NCI-H1417 treated with DMSO at 0.1 percent for 48 hours (cell line): ENCODE measurements around the gene CLCN6.

Experiments used
- DNase-seq: peaks from one replicate; lab custom pipeline; 2025; lab: John Stamatoyannopoulos, UW

Gene CLCN6

DNA sequence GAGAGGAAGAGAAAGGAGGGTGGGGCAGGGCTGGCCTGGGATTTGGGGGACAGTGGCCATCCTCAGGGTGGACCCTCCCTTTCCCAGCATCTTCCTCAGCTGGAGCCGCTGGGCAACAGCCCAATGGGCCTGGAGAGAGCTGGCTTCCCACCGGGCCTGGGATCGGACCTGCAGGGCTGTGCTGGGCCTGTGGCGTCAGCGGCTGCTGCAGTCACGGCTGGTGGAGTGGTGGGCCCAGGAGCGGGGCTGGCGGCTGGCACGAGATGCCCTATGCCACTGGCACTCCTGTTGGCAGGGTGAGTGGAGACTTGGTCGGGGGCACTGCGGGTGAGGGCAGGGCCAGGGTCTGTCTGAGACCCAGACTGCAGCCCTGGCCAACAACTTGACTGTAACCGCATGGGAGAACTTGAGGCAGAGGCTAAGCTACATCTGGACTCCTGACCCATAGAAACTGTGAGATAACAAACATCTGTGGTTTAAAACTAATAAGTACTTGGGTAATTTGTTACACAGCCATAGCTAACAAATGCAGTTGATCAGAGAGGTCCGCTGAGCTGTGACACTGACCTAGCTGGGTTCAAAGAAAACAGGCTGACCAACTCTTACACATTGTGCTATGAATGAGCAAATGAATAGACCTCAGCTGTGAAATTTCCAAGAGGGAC is 26.1 kb upstream of the CLCN6 start:
- DNase-seq = no peak

DNA sequence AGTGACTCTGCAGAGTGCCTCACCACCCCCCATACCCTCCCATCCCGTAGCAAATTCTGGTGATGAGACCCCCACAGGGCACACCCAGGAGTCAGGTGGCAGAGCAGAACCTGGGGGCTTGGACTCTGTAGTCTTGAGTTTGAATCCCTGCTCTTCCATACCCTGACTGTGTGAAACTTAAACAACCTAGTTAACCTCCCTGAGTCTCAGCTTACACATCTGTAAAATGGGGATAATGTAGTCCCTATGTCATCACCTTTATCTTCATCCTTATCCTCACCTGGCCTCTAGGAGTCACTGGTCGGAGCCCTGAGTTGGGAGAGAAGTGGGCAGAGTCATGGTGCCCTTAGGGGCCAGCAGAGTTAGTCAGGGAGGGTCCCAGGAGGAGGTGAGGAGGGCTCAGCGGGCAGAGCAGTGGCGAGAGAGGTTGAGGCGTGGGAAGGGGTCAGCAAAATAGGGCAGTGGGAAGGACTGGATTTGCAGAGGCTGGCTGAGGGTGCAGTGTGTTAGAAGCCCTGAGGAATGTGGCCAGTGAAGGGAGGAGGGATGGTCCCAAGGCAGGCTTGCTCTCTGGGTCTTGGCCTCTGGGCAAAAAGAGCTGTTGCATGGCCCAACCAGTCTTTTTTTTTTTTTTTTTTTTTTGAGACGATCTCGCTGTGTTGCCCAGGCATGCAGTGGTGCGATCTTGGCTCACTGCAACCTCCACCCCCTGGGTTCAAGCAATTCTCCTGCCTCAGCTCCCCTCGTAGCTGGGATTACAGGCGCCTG is 25.4 kb upstream of the CLCN6 start:
- DNase-seq = no peak

DNA sequence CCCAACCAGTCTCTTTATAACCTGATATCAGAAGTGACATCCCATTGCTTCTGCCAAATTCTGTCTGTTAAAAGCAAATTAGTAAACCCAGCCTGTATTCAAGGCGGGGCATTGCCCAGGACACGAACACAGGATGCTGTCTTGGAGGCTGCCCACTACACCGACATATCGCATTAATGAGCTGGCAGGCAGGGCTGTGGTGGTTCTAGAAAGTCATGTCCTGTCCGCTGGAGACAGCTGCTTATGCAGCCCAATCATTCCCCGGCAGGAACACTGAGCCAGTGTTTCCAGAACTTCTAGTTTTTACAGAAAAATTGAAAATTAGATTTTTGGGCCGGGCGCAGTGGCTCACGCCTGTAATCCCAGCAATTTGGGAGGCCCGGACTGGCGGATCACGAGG is 24.7 kb upstream of the CLCN6 start:
- DNase-seq = no peak

DNA sequence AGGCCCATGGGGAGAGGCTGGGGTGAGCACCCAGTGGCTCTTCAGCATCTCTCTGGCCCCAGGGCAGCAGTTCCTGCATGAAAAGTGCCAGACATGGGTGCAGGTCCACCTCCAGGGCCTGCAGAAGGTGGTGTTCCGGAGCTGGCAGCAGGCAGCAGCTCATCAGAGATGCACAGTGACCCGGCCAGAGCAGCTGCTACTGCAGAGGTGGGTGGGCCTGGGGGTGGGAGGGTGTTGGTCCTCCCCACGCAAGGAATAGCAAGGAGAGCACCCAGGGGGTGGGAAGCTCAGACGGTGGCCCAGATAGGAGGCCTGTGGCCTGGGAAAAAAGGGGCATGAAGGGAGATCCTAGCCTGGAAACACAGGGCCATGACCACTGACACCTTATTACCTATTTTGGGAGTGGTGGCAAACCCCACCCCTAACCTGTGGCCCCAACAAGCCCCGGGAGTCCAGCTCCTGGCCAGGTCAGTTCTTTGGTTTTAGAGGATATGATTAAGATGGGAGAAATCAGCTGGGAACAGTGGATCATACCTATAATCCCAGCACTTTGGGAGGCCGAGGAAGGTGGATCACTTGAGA is 23.8 kb upstream of the CLCN6 start:
- no peak for DNase-seq

DNA sequence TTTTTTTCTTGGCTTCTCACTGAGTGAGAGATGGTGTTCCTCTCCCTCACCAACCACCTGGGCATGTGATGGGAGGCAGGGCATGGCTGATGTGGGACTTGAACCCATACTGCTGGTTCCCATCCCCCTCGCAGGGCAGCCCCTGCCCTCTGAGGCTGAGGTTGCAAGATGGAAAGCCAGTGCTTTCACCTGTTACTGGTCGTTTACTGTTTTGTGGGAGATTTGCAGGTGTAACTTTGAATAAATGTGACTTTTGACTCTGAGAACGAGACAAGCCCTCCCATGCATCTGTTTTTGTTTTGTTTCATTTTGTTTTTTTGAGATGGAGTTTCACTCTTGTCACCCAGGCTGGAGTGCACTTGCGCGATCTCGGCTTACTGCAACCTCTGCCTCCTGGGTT is 22.4 kb upstream of the CLCN6 start:
- no peak for DNase-seq

DNA sequence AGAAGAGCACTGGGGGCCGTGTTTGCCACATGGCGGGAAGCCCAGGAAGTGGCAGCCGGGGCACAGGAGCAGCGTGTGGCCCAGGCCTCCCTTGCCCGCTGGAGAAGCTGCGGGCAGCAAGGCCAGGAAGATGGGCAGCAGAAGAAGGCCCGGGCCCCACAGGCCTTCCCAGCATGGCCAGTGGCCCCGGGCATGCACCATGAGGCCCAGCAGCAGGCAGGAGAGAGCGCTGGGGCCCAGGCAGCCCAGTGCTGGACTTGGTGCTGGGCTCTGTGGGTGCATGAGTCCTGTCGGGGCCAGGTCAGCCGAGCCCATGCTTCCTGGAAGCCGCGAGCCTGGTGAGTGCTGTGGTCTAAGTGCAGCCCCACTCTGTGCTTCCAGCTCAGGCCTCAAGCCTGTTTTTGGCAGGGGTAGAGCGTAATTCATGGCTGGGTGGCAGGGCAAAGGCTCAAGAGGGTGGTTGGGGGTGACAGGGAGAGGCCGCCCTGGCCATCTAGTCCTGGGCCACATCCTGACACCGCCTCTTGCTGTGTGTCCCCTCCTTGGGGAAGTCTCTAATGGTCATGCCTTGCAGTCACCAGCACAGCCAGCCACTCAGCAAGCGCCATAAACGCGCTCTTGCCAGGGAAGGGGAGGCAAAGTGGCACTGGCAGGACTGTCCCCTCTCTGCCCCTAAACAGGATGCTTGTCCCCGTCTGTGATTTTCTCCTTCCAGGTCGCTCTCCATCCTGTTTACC is 21.6 kb upstream of the CLCN6 start:
- DNase-seq = no peak

DNA sequence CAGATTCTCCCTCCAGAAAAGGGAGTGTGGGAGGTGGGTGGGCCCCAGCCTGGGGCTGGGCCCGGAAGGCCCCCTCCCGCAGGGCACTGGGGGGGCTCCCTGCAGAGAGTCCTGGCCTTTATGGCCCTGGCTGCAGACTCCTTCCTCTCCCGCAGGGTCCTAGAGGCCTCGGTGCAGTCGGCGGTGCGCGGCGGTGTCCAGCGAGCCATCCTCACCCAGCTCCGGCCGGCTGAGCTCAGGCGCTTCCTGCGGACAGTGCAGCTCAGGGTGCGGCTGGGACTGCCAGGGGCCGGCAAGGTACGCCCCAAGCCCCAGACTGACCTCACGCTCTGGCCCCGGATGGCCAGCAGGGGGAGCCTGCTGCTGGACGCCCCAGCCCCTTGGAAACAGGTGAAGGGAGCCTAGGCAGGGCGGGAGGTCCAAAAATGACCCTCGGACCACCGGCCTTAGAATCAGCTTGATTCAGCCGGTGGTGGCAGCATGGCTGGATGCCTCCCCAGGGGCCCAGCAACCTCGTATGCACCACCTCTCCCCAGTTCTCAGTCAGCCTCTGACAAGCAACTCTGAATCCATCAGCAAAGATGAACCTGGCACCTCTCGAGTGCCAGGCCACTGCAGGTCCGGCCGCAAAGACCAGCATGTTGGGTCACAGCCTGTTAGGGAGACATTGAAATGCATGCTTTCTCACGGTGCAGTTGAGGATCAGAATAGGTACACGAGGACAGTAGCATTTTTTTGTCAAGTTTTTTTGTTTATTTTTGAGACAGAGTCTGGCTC is 20.8 kb upstream of the CLCN6 start:
- no peak for DNase-seq

DNA sequence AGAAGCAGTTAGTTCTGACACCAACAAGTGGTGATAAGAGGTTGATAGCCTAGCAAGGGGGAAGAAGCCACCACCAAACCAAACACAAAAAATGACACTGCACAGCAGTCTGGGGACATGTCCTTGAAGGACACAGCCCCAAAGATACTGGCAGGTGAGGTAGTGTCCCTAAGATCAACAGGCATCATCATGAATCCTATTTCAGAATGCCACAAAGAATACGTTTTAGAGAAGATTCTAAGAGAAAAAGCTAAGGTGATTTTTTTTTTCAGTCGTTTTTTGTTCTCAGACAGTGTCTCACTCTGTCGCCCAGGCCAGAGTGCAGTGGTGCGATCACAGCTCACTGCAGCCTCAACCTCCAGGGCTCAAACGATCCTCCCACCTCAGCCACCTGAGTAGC is 19.8 kb upstream of the CLCN6 start:
- no peak for DNase-seq

DNA sequence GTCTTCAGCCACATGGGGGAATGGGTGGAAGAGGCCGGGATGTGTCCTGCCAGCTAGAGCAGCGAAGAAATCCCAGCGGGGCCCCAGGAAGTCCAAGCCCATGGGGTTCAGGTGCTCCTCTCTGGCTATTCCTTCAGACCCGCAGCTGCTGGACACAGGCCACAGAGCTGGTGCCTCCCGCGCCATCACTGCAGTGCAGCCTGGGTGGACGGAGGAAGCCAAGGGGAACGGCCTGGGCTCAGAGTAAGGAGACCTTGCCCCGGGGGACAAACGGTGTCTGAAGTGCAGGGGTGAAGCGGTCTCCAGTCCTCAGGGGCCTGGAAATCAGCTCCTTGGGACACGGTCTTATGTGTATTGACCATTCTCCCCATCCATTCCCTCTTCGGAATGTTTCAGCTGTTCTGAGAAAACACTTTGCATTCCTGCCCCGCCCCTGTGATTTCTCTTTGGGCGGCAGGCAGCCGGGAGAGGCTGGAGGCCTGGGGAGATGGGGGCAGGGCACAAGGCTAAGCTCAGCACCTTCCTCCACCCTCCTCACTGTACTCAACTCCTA is 18.7 kb upstream of the CLCN6 start:
- DNase-seq = no peak

DNA sequence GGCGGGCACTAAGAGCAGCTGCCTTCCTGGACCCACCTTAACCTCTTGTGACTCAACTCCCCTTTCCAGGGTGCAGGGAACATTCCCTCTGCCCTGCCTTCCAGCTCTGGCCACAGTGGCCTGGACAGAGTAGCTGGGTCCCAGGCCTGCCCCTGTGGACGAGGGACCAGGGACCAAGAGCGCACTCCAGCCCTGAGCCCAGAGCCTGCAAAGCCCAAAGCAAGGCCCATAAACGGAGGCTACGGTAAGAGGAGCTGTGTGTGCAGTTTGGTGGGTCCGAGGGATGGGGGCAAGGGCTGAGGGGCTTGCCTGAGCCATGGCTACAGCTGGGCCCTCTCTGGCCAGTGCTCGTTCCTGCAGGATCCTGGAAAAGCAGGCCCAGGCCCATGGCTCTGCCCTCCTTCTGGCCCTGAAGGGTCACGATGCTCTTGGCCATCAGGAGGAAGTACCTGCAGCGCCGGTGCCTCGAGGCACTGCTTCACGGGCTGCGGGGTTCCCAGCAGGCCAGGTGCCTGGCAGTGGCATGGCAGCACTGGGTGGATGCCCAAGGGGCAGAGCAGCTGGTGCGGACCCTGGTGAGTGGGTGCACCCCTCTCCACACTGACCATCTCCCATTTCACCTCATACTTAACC is 18.1 kb upstream of the CLCN6 start:
- no peak for DNase-seq

DNA sequence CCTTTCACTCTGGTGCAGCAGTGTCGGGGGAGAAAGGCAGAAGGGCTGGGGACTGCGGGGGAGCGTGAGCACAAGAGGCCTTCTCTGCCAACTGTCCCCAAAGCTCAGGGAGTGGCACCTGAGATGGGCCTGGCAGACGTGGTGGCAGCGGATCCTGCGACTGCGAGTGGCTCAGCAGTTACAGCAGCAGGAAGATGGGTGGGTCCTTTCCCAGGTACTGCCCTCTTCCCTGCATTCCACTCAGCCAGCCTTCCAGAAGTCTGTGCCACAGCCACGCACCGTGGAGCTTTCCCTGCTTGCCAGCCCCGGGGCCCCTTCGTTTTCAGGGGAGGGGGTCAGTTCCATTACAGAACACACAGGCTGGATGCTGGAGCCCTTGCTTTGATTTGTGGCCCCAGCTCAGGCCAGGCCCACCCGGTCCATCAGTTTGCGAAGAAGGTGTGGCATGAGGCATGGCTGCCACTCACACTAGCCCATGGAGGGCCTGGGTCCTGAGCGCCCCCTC is 17.4 kb upstream of the CLCN6 start:
- DNase-seq = no peak

DNA sequence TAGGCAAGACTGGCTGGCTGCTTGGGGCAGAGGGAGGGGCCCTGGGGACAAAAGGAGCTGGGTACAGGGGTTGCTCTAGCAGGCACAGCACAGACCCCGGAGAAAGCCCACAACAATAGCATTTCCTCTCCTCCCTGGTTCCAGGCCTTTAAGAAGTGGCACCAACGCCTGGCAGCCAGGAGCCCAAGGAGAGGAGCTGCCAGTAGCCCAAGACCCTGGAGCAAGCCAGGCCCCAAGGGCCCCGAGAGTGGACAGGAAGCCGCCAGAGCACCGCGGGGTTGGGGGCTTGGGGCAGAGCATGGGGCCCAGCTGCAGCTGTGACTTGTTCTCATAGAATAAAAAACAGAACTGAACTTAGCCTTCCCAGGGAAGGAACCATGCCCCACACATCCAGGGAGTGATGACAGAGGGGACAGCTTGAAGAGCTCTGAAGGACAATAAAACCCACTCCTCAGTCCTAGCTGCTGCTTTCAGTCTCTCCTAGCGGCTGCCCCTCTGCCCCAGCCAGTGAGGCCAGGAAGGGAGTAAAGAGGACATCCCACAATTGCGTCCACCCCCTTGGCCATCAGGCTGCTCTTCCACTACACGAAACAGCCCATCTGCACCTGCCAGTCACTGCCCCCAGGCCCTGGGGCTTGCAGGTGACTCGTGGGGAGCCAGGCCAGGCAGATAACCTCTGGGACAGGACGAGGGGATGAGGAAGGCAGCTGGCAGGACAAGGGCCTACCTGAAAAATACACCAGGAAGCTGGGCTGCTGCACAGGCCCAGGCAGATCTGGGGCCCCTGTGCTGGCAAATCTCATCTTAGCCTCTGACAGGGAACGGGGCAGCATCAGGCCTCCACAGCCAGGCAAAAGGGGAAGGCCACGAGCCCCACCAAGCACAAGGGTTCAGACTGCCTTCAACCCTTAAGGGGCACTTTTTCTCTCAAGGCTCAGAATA is 16.6 kb upstream of the CLCN6 start:
- no peak for DNase-seq

DNA sequence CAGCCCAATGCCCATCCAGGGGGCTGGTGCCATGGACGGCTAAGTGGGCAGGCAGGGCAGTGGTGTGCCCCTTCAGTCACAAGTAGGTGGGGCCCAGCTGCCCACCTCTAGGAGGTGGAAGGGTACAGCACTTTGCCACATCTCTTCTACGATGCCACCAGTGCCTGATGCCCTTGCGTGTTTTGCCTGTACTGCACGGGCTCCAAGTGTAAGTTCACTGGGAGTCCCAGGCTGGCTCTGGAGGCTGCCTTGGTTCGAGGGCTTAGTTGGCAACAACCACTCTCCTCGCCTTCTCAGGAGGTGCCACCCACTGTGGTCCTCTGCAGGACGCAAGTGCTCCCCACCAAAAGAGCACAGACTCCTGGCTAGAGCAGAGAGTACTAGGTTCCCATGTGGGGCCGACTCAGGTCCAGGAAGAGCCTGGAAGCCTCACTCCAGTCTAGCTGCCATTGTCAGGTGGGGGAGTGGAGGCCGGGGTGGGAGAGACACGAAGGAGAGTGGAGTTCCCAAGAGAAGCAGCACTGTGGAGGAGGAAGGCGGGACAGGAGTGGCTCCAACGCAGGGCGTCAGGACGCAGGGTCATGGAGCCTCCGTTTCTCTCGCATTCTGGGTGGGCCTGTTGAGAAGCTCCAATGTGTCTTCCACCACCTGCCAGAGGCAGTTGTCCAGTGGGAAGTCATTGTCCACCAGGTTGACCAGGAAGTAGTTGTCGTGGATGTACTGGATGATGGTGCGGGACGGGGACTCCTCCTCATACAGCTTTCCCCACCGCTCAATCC is 15.7 kb upstream of the CLCN6 start:
- DNase-seq = no peak

DNA sequence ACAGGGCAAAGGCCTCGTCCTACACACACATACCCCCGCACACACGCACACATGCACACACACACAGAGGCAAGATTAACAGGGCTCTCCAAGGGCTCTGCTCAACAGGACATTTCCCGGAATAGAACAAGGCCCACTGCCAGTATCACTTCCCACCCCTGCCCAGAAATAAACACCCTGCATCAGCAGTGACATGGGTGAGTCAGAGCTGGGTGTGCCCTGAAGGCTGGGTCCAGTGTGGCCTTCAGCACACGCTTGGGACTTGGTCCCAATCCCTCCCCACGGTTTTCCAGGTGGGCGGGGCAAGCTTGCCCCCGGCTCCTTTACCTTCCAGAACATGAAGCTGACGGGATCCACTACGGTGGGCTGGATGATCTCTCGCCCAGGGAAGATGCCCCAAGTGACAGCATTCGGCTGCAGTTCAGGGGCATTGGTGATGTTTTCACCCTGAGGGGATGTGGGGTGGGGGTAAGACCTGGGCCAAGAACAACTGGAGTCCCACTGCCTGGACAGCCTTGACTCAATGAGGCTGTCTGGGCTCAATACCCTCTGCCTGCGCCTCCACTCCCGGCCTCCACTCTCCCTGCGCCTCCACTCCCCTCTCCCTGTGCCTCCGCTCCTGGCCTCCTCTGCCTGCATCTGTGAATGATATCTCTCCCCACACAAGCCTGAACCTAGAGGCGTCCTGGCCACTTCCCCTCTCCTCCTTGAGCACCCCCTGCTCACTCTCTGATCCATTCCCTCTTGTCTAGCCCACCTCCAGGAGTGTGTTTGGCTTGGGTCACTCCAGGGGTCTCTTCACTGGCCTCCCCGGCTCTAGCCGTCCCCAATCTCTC is 14.9 kb upstream of the CLCN6 start:
- DNase-seq = no peak

DNA sequence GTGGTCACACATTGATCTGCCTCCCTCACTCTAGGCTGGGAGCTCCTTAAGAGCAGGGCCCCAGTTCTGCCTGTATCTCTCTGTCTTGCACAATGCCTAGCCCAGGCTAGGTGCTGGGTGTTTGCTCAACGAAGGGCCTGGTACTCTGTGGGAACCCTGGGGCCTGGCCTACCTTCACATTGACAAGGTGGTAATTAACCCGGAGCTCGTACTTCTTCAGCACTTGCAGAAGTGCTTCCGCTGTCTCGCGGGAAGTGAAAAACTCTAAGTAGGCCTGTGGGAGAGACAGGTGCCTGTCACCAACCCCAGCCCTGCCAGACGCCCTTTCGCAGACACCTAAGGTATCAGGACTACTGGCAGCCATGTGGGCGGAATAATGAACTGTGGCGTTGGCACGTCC is 13.9 kb upstream of the CLCN6 start:
- DNase-seq = no peak

DNA sequence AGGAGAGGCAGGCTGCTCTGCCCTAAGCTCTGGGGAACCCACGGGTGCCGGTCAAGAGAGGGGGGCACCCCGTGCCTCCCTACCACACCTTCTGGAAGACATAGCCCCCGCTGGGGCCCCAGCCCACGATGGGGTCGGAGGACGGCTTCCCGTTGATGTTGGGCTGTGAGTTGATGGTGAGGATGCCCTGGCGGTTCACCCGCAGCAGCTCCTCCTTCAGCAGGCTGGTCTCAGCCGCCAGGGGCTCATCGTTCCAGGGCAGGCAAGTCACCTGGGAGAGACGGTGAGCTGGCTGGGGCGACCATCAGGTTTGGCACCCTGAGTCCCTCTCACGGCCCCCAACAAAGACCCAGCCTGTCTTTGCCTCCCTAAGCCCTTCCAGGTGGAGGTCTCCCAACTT is 12.2 kb upstream of the CLCN6 start:
- DNase-seq = no peak

DNA sequence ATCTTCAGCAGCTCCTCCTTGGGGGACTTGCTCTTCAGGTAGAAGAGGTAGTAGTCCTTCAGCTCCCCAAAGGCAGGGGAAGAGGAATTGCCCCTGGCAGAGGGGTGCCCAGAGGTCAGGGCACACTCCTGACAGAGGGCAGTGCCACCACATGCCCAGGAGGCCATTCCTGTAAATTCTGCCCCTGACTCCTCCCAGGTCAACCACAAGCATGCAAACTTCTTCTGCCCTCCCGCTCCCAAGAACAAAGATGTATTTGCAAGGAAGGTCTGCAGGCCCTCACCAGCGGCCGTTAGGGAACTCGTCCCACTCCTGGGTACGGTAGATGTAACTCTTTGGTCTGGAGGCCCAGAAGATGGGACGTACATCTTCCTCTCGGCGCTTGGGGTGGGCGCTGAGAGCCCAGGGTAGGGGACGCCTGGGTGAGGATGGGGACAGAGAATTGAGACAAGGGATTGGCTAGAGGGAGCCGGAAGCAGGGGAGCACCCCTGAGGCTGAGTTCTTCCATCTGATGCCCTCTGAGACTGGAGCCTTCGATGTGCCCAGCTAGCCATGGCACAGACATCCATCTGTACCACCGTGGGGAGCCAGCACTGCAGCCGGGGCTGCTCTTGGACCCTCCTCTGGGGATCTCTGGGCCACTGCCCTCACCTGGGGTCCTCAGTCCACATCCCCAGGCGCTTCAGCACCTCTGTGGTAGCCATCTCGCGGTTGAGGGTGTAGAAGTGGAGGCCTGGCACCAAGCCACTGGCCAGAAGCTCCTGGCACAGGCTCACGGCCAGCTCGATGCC is 11.3 kb upstream of the CLCN6 start:
- no peak for DNase-seq
